HepG2 (cell line): Measurements from ENCODE around the gene IVD. TPM values are rescaled to one million over a fixed set of nuclear protein-coding genes. Genes with fewer than 3 reads are reported as not detected.

Experiments
- ATF6 ChIP-seq: sonication (generic); formaldehyde crosslinking; conservative IDR thresholded peaks from 2 replicates; pipeline ENCODE4 v1.4.0; 2020; ENCODE audit warnings: missing genetic modification reagents
- CCDC6 ChIP-seq: sonication (generic); formaldehyde crosslinking; IDR thresholded peaks from 2 replicates; pipeline ENCODE4 v1.8.1; 2022; ENCODE audit warnings: mild to moderate bottlenecking, missing genetic modification reagents, moderate library complexity
- HNF1B ChIP-seq: sonication (generic); formaldehyde crosslinking; IDR thresholded peaks from 2 replicates; pipeline ENCODE4 v1.5.1; 2020; ENCODE audit warnings: mild to moderate bottlenecking, moderate library complexity, missing genetic modification reagents
- MXD4 ChIP-seq: IDR thresholded peaks from 2 replicates; pipeline ENCODE4 v1.6.1; 2016; ENCODE audit warnings: mild to moderate bottlenecking, missing biosample characterization, missing genetic modification reagents
- PHF20 ChIP-seq: sonication (generic); formaldehyde crosslinking; IDR thresholded peaks from 2 replicates; pipeline ENCODE4 v1.5.0; 2020; ENCODE audit warnings: mild to moderate bottlenecking, missing genetic modification reagents
- POLR2AphosphoS5 ChIP-seq: IDR thresholded peaks from 2 replicates; pipeline ENCODE4 v1.6.1; 2012; ENCODE audit warnings: low read depth, low read length
- SATB2 ChIP-seq: sonication (generic); formaldehyde crosslinking; IDR thresholded peaks from 2 replicates; pipeline ENCODE4 v1.5.0; 2020; ENCODE audit warnings: missing genetic modification reagents
- SSRP1 ChIP-seq: IDR thresholded peaks from 2 replicates; pipeline ENCODE4 v1.6.1; 2016; ENCODE audit warnings: control low read depth
- TBX2 ChIP-seq: sonication (generic); formaldehyde crosslinking; IDR thresholded peaks from 2 replicates; pipeline ENCODE4 v1.5.0; 2020; ENCODE audit warnings: missing genetic modification reagents, mild to moderate bottlenecking, borderline replicate concordance
- ZFP62 ChIP-seq: sonication (generic); formaldehyde crosslinking; IDR thresholded peaks from 2 replicates; pipeline ENCODE4 v1.4.0; 2020; ENCODE audit warnings: missing genetic modification reagents
- ZFX ChIP-seq: sonication (generic); formaldehyde crosslinking; IDR thresholded peaks from 2 replicates; pipeline ENCODE4 v1.4.0; 2020; ENCODE audit warnings: mild to moderate bottlenecking, low read depth, missing genetic modification reagents, moderate library complexity
- ZNF260 ChIP-seq: sonication (generic); formaldehyde crosslinking; IDR thresholded peaks from 2 replicates; pipeline ENCODE4 v1.4.0; 2020; ENCODE audit warnings: missing genetic modification reagents, low read depth, mild to moderate bottlenecking, borderline replicate concordance
- ZNF44 ChIP-seq: sonication (generic); formaldehyde crosslinking; IDR thresholded peaks from 2 replicates; pipeline ENCODE4 v1.5.1; 2020; ENCODE audit warnings: mild to moderate bottlenecking, missing genetic modification reagents
- ZNF746 ChIP-seq: sonication (generic); formaldehyde crosslinking; IDR thresholded peaks from 2 replicates; pipeline ENCODE4 v1.8.0; 2022; ENCODE audit warnings: mild to moderate bottlenecking, missing genetic modification reagents
- polyA plus RNA-seq, 8 experiments: library from polyadenylated mRNA; depleted of rRNA in 3 of 8; stranded (reverse) in 7 of 8; unstranded in 1 of 8; fragments of >200 nt; fragmentation: Illumina TruSeq in 4 of 8; extraction: Trizol in 4 of 8; gene quantifications; 2 replicates each; pipeline versions ENCODE4 v1.2.1 to v1.2.3, GENCODE V29; 2011 to 2016; ENCODE audit warnings: low read depth in 4 of 8, missing spikeins in 1 of 8, mixed read lengths in 1 of 8; ENCODE audit not compliant: insufficient read depth in 1 of 8
- total RNA-seq, 5 experiments: library from RNA; depleted of rRNA; stranded (reverse); fragments of >200 nt; fragmentation: Illumina TruSeq; extraction: Trizol; gene quantifications; 2 replicates each; pipeline ENCODE4 v1.2.3, GENCODE V29; 2016; ENCODE audit warnings: low read depth in 1 of 5
- TF ChIP-seq, protein P1 (sequence below): sonication (generic); formaldehyde crosslinking; IDR thresholded peaks from 2 replicates; pipeline ENCODE4 v1.5.0; 2020; ENCODE audit warnings: missing genetic modification reagents
- TF ChIP-seq, protein P2 (sequence below): sonication (generic); formaldehyde crosslinking; IDR thresholded peaks from 2 replicates; pipeline ENCODE4; 2020; ENCODE audit warnings: missing genetic modification reagents, mild to moderate bottlenecking, borderline replicate concordance
- TF ChIP-seq, protein P3 (sequence below): sonication (generic); formaldehyde crosslinking; conservative IDR thresholded peaks from 2 replicates; pipeline ENCODE4 v1.8.0; 2022; ENCODE audit warnings: mild to moderate bottlenecking, moderate library complexity, missing genetic modification reagents

Gene IVD
- total and polyA plus RNA-seq, 2 of the 13 experiments (the other 11 are each of a cell fraction or from before 2014, with no cell fraction given), result 48.0 to 53.9 TPM

DNA sequence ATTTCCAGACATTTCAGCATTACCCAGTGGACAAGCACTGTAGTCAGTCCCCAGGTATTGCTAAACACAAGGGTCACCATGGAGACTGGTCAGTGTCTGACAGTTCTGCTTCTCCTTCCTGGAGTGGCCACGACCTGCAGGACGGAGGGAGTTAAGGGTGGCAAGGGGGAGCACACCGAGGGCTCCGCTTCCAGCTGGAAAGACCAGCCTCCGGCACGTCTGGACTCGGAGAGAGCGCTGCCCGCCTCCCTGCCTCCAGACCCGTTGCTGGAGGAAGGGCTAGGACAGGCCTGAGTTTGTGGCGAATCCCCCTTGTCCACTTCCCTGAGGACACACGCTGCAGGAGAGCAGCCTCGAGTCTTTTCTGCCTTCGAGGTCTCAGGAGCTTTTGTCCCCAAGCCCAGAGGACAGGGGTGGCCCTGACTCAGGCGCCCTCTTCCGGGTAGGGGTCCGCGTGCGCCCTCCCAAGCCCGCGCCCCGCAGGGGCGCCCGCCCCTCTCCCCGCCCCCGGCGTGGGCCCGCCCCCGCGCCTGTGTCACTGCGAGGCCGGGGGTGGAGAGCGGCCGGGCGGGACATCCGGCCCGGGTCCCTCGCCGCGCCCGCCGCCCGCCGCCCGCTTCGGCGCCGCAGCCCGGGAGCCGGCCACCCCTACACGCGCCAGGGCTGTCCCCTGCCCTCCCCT, 65.0 kb downstream of the IVD start, which contains the start of gene CHST14 (continued):
- no peak for TF ChIP-seq TBX2 (CRISPR knock-in tag)
- peak; percentile 57 for TF ChIP-seq POLR2AphosphoS5
- no peak for TF ChIP-seq ATF6 (CRISPR knock-in tag)
- no peak for TF ChIP-seq ZFP62
- TF ChIP-seq ZFX (CRISPR knock-in tag), result 0 out of 2 replicates have a peak, but pooled peaks have one; percentile 7
- peak; percentile 52; the same call in 1 of the 2 replicates for TF ChIP-seq HNF1B
- peak; percentile 67; the same call in 1 of the 2 replicates for TF ChIP-seq SSRP1 (CRISPR knock-in tag)
- no peak for TF ChIP-seq MXD4 (CRISPR knock-in tag)
- TF ChIP-seq ZNF746 (CRISPR knock-in tag), result no peak
- TF ChIP-seq, protein P1, sequence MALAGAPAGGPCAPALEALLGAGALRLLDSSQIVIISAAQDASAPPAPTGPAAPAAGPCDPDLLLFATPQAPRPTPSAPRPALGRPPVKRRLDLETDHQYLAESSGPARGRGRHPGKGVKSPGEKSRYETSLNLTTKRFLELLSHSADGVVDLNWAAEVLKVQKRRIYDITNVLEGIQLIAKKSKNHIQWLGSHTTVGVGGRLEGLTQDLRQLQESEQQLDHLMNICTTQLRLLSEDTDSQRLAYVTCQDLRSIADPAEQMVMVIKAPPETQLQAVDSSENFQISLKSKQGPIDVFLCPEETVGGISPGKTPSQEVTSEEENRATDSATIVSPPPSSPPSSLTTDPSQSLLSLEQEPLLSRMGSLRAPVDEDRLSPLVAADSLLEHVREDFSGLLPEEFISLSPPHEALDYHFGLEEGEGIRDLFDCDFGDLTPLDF (CRISPR knock-in tag), result no peak
- no peak for TF ChIP-seq ZNF44
- TF ChIP-seq PHF20, result 0 out of 2 replicates have a peak, but pooled peaks have one; percentile 27
- no peak for TF ChIP-seq SATB2 (CRISPR knock-in tag)
- TF ChIP-seq, protein P2, sequence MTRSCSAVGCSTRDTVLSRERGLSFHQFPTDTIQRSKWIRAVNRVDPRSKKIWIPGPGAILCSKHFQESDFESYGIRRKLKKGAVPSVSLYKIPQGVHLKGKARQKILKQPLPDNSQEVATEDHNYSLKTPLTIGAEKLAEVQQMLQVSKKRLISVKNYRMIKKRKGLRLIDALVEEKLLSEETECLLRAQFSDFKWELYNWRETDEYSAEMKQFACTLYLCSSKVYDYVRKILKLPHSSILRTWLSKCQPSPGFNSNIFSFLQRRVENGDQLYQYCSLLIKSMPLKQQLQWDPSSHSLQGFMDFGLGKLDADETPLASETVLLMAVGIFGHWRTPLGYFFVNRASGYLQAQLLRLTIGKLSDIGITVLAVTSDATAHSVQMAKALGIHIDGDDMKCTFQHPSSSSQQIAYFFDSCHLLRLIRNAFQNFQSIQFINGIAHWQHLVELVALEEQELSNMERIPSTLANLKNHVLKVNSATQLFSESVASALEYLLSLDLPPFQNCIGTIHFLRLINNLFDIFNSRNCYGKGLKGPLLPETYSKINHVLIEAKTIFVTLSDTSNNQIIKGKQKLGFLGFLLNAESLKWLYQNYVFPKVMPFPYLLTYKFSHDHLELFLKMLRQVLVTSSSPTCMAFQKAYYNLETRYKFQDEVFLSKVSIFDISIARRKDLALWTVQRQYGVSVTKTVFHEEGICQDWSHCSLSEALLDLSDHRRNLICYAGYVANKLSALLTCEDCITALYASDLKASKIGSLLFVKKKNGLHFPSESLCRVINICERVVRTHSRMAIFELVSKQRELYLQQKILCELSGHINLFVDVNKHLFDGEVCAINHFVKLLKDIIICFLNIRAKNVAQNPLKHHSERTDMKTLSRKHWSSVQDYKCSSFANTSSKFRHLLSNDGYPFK (CRISPR knock-in tag), result no peak; the same call in 1 of the 2 replicates
- no peak for TF ChIP-seq ZNF260 (CRISPR knock-in tag)
- TF ChIP-seq, protein P3, sequence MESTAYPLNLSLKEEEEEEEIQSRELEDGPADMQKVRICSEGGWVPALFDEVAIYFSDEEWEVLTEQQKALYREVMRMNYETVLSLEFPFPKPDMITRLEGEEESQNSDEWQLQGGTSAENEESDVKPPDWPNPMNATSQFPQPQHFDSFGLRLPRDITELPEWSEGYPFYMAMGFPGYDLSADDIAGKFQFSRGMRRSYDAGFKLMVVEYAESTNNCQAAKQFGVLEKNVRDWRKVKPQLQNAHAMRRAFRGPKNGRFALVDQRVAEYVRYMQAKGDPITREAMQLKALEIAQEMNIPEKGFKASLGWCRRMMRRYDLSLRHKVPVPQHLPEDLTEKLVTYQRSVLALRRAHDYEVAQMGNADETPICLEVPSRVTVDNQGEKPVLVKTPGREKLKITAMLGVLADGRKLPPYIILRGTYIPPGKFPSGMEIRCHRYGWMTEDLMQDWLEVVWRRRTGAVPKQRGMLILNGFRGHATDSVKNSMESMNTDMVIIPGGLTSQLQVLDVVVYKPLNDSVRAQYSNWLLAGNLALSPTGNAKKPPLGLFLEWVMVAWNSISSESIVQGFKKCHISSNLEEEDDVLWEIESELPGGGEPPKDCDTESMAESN (CRISPR knock-in tag), result peak; percentile 54; the same call in 1 of the 2 replicates
- TF ChIP-seq CCDC6, result peak; percentile 12; the same call in 1 of the 2 replicates
